Frontal cortex (tissue), 4 donors: ENCODE data around the gene KLHL22. TPM values are rescaled to one million over a fixed set of nuclear protein-coding genes. Genes with fewer than 3 reads are reported as not detected.
"Not testable (repeated sequence)": the region's sequence is repeated elsewhere in the genome, so short reads cannot be mapped to it uniquely, and the experiment has no call there.

Source experiments
- DNase-seq, 2 donors: peaks; one replicate each; pipeline ENCODE4 v3.0.0; 2012; ENCODE audit warnings: low spot score in 2 of 2
- FAIRE-seq: peaks from 2 replicates; lab custom pipeline; 2012; peaks lifted over from hg19 to GRCh38; lab: Jason Lieb, UNC
- total RNA-seq: library from RNA; depleted of rRNA; stranded (reverse); fragments of >200 nt; gene quantifications from one replicate; pipeline ENCODE4 v1.2.3, GENCODE V29; 2014
- donor health status: control.
- donor health status: control.
- donor health status: control.

The KLHL22 gene
- total RNA-seq, 1 donor from 2014 or later = 46.9 TPM

- FAIRE-seq (no peak), DNase-seq (peak; percentile 68 to 78)
Observed at GRCh38 chr22:20456064-20456721, 39.4 kb downstream of the KLHL22 start.

- DNase-seq (no peak), FAIRE-seq (no peak)
Observed at GRCh38 chr22:20455709-20456063, 39.9 kb downstream of the KLHL22 start.

- FAIRE-seq (no peak), DNase-seq (no peak)
Observed at GRCh38 chr22:20453222-20453621, 42.4 kb downstream of the KLHL22 start.

GRCh38 chr22:20451920-20452319 is 43.7 kb downstream of the KLHL22 start:
- no peak for DNase-seq
- FAIRE-seq = no peak

- FAIRE-seq, DNase-seq: not testable (repeated sequence)
Observed at GRCh38 chr22:20451129-20451778, 44.3 kb downstream of the KLHL22 start.

GRCh38 chr22:20450551-20450906 is 45.1 kb downstream of the KLHL22 start:
- DNase-seq (no peak), FAIRE-seq (no peak)

GRCh38 chr22:20449819-20450550 is 45.6 kb downstream of the KLHL22 start:
- no peak for FAIRE-seq

GRCh38 chr22:20448630-20449029 is 47.0 kb downstream of the KLHL22 start:
- no peak for FAIRE-seq
- DNase-seq = no peak

More at GRCh38 chr22:20449819-20450550, 45.6 kb downstream of the KLHL22 start:
- DNase-seq = no peak

GRCh38 chr22:20446383-20446970 is 49.1 kb downstream of the KLHL22 start:
- DNase-seq = no peak
- no peak for FAIRE-seq

GRCh38 chr22:20444325-20444724 is 51.3 kb downstream of the KLHL22 start:
- FAIRE-seq (no peak), DNase-seq (no peak)

GRCh38 chr22:20442485-20443284 is 52.9 kb downstream of the KLHL22 start:
- no peak for FAIRE-seq
- no peak for DNase-seq

GRCh38 chr22:20441631-20442484 is 53.7 kb downstream of the KLHL22 start:
- FAIRE-seq = no peak
- DNase-seq = no peak

- DNase-seq (no peak), FAIRE-seq (no peak)
Observed at GRCh38 chr22:20440637-20441591, 54.7 kb downstream of the KLHL22 start.

- FAIRE-seq (no peak), DNase-seq (no peak)
Observed at GRCh38 chr22:20439928-20440575, 55.5 kb downstream of the KLHL22 start.

GRCh38 chr22:20439556-20439927 is 56.1 kb downstream of the KLHL22 start:
- no peak for FAIRE-seq

GRCh38 chr22:20438678-20439492 is 56.7 kb downstream of the KLHL22 start:
- FAIRE-seq = no peak

More at GRCh38 chr22:20439556-20439927, 56.1 kb downstream of the KLHL22 start:
- no peak for DNase-seq

GRCh38 chr22:20438427-20438677 is 57.2 kb downstream of the KLHL22 start:
- DNase-seq (no peak), FAIRE-seq (no peak)

More at GRCh38 chr22:20438678-20439492, 56.7 kb downstream of the KLHL22 start:
- peak in 1 of 2 donors; percentile 15 for DNase-seq
